ENCODE data around the gene SLC44A5.

The SLC44A5 gene

GRCh38 chr1:75165264-75165663 lies 445.6 kb downstream of the SLC44A5 start:
- no peaks in the 10 kb centered on the region for H3K9me2 ChIP-seq (ENCODE audit: low read depth, low read length)
- no peaks in the 10 kb centered on the region for H3K27me3 ChIP-seq (ENCODE audit: insufficient read depth, low read length)
- H3K9ac ChIP-seq (ENCODE audit: low read length), result no peak overlapping the region
- H3K79me2 ChIP-seq (ENCODE audit: insufficient read depth, low read length), result no peaks in the 10 kb centered on the region
- H3K4me3 ChIP-seq (ENCODE audit: low read depth, low read length, poor library complexity, severe bottlenecking), result no peak overlapping the region
- no peaks in the 10 kb centered on the region for H3K4me1 ChIP-seq (ENCODE audit: insufficient read depth, low read length, severe bottlenecking)
- no peak for TF ChIP-seq EZH2 (IDR thresholded peaks at IDR 0.05; ENCODE audit: borderline replicate concordance, low read length)
- TF ChIP-seq, protein P1, sequence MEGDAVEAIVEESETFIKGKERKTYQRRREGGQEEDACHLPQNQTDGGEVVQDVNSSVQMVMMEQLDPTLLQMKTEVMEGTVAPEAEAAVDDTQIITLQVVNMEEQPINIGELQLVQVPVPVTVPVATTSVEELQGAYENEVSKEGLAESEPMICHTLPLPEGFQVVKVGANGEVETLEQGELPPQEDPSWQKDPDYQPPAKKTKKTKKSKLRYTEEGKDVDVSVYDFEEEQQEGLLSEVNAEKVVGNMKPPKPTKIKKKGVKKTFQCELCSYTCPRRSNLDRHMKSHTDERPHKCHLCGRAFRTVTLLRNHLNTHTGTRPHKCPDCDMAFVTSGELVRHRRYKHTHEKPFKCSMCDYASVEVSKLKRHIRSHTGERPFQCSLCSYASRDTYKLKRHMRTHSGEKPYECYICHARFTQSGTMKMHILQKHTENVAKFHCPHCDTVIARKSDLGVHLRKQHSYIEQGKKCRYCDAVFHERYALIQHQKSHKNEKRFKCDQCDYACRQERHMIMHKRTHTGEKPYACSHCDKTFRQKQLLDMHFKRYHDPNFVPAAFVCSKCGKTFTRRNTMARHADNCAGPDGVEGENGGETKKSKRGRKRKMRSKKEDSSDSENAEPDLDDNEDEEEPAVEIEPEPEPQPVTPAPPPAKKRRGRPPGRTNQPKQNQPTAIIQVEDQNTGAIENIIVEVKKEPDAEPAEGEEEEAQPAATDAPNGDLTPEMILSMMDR (IDR thresholded peaks at IDR 0.05; ENCODE audit: low read length), result no peak
- H3K9me3 ChIP-seq (ENCODE audit: low read length), result no peaks in the 10 kb centered on the region
- no peak overlapping the region for H2AFZ ChIP-seq (ENCODE audit: low read length)
- H3K27ac ChIP-seq (ENCODE audit: low read depth, low read length, poor library complexity, severe bottlenecking), result no peak overlapping the region
- H4K20me1 ChIP-seq (ENCODE audit: insufficient read depth, low read length), result no peaks in the 10 kb centered on the region
- no peaks in the 10 kb centered on the region for H3K36me3 ChIP-seq (ENCODE audit: insufficient read depth, low read length)
- H3F3A ChIP-seq (ENCODE audit: insufficient read depth, low read length), result no peaks in the 10 kb centered on the region
- H3K4me2 ChIP-seq (ENCODE audit: low read length), result no peak overlapping the region

GRCh38 chr1:75159154-75159553 lies 451.8 kb downstream of the SLC44A5 start:
- Histone ChIP-seq H3K27ac (ENCODE audit: low read depth, low read length, poor library complexity, severe bottlenecking) (no peak overlapping the region), H3K4me3 (ENCODE audit: low read depth, low read length, poor library complexity, severe bottlenecking) (no peak overlapping the region), H4K20me1 (ENCODE audit: insufficient read depth, low read length) (no peaks in the 10 kb centered on the region), H3K27me3 (ENCODE audit: insufficient read depth, low read length) (no peaks in the 10 kb centered on the region), H2AFZ (ENCODE audit: low read length) (no peak overlapping the region), H3K36me3 (ENCODE audit: insufficient read depth, low read length) (no peaks in the 10 kb centered on the region), H3K9ac (ENCODE audit: low read length) (no peak overlapping the region), H3F3A (ENCODE audit: insufficient read depth, low read length) (no peaks in the 10 kb centered on the region), H3K9me3 (ENCODE audit: low read length) (no peaks in the 10 kb centered on the region), H3K4me1 (ENCODE audit: insufficient read depth, low read length, severe bottlenecking) (no peaks in the 10 kb centered on the region), H3K9me2 (ENCODE audit: low read depth, low read length) (no peaks in the 10 kb centered on the region), H3K4me2 (ENCODE audit: low read length) (no peak overlapping the region), H3K79me2 (ENCODE audit: insufficient read depth, low read length) (no peaks in the 10 kb centered on the region)
- TF ChIP-seq, protein P1 (IDR thresholded peaks at IDR 0.05; ENCODE audit: low read length), result no peak
- no peak for TF ChIP-seq EZH2 (IDR thresholded peaks at IDR 0.05; ENCODE audit: borderline replicate concordance, low read length)

All from OCI-LY1 (cell line).